SK-N-SH (cell line): ENCODE results near the gene NRG3. TPM values are rescaled to one million over a fixed set of nuclear protein-coding genes. Genes with fewer than 3 reads are reported as not detected.

Experiments used
- CTCF ChIA-PET: fragments of 300-600, 350-600 bp; formaldehyde crosslinking; extraction: SDS; loops from one replicate; lab custom pipeline; 2021; lab: Yijun Ruan, JAX
- POLR2A ChIA-PET: fragments of 350-600 bp; sonication (Branson Sonifier 250); formaldehyde crosslinking; extraction: SDS; loops from one replicate; lab custom pipeline; 2020; ENCODE audit warnings: antibody characterized with exemption, inconsistent platforms; lab: Yijun Ruan, JAX
- DNase-seq: peaks from one replicate; pipeline ENCODE4 v3.0.0; 2012
- H2AFZ ChIP-seq: fragments of 200-600 bp; sonication (generic); 2 replicates; pipeline ENCODE4 v1.8.1; 2016; ENCODE audit warnings: antibody characterized with exemption, mild to moderate bottlenecking, low read depth
- H3F3A ChIP-seq: fragments of 200-600 bp; sonication (generic); replicated peaks from 2 replicates; pipeline ENCODE3; 2016; ENCODE audit warnings: antibody characterized with exemption, mild to moderate bottlenecking; ENCODE audit not compliant: insufficient read depth
- H3K27ac ChIP-seq, 2 experiments: fragments of 200-500 bp in 1 of 2; fragments of 200-600 bp in 1 of 2; sonication (Bioruptor generic) in 1 of 2; sonication (generic), shearing (Covaris generic) in 1 of 2; 2 replicates each; pipeline versions ENCODE4 v1.5.1 to v1.6.1; 2014 to 2016; ENCODE audit warnings: low read depth in 2 of 2, inconsistent platforms in 1 of 2, low read length in 1 of 2, mild to moderate bottlenecking in 1 of 2, mixed read lengths in 1 of 2
- H3K27me3 ChIP-seq: fragments of 200-600 bp; sonication (generic), shearing (Covaris generic); 2 replicates; pipeline ENCODE4 v1.6.1; 2016; ENCODE audit warnings: mixed run types; ENCODE audit not compliant: insufficient read depth
- H3K36me3 ChIP-seq, 2 experiments: fragments of 200-500 bp in 1 of 2; fragments of 200-600 bp in 1 of 2; sonication (Bioruptor generic) in 1 of 2; sonication (generic) in 1 of 2; replicated peaks in 1 of 2; 2 replicates each; pipeline versions ENCODE3 to v1.5.1; 2014 to 2016; ENCODE audit warnings: low read length in 1 of 2, mild to moderate bottlenecking in 1 of 2; ENCODE audit not compliant: insufficient read depth in 2 of 2, control insufficient read depth in 1 of 2
- H3K4me1 ChIP-seq, 2 experiments: fragments of 200-500 bp in 1 of 2; fragments of 200-600 bp in 1 of 2; sonication (Bioruptor generic) in 1 of 2; sonication (generic), shearing (Covaris generic) in 1 of 2; 2 replicates each; pipeline versions ENCODE4 v1.5.1 to v1.6.1; 2014 to 2016; ENCODE audit warnings: low read depth in 1 of 2, low read length in 1 of 2, mixed run types in 1 of 2; ENCODE audit not compliant: insufficient read depth in 2 of 2, control insufficient read depth in 1 of 2
- H3K4me2 ChIP-seq: fragments of 200-600 bp; sonication (generic), shearing (Covaris generic); 2 replicates; pipeline ENCODE4 v1.6.1; 2017; ENCODE audit warnings: mixed run types
- H3K4me3 ChIP-seq, 2 experiments: fragments of 200-500 bp in 1 of 2; fragments of 200-600 bp in 1 of 2; sonication (Bioruptor generic) in 1 of 2; sonication (generic), shearing (Covaris generic) in 1 of 2; 2 replicates each; pipeline versions ENCODE4 v1.5.1 to v1.8.1; 2014 to 2016; ENCODE audit warnings: low read depth in 2 of 2, inconsistent platforms in 1 of 2, low read length in 1 of 2, mild to moderate bottlenecking in 1 of 2, mixed read lengths in 1 of 2, moderate library complexity in 1 of 2
- H3K79me2 ChIP-seq: fragments of 200-600 bp; sonication (generic); 2 replicates; pipeline ENCODE4 v1.8.1; 2017; ENCODE audit warnings: mild to moderate bottlenecking; ENCODE audit not compliant: insufficient read depth
- H3K9ac ChIP-seq: fragments of 200-600 bp; sonication (generic); 2 replicates; pipeline ENCODE4 v1.6.1; 2017; ENCODE audit warnings: mixed run types
- H3K9me2 ChIP-seq: fragments of 200-600 bp; sonication (generic); 2 replicates; pipeline ENCODE4 v1.6.1; 2017; ENCODE audit warnings: mixed run types
- H3K9me3 ChIP-seq: fragments of 200-600 bp; sonication (generic); 2 replicates; pipeline ENCODE4 v1.6.1; 2017; ENCODE audit warnings: mixed run types, mild to moderate bottlenecking, moderate library complexity
- H4K20me1 ChIP-seq: fragments of 200-600 bp; sonication (generic); 2 replicates; pipeline ENCODE4 v1.6.1; 2017; ENCODE audit warnings: mild to moderate bottlenecking, mixed run types; ENCODE audit not compliant: insufficient read depth
- CHD2 ChIP-seq: fragments of 150-350 bp; IDR thresholded peaks from 2 replicates; pipeline ENCODE4 v1.6.1; 2018; ENCODE audit warnings: low read length; ENCODE audit not compliant: partially characterized antibody
- EZH2phosphoT487 ChIP-seq: fragments of 200-600 bp; sonication (generic); IDR thresholded peaks from 2 replicates; pipeline ENCODE4 v1.6.1; 2017; ENCODE audit warnings: low read depth, mixed run types, mild to moderate bottlenecking, antibody characterized with exemption, moderate library complexity, borderline replicate concordance
- FOSL2 ChIP-seq: IDR thresholded peaks from 2 replicates; pipeline ENCODE4 v1.4.0; 2012; ENCODE audit warnings: low read depth, mild to moderate bottlenecking, moderate library complexity, borderline replicate concordance
- FOXM1 ChIP-seq: IDR thresholded peaks from 2 replicates; pipeline ENCODE4 v1.4.0; 2012; ENCODE audit warnings: low read depth, mild to moderate bottlenecking
- JUND ChIP-seq: IDR thresholded peaks from 2 replicates; pipeline ENCODE4 v1.4.0; 2012
- MEF2A ChIP-seq: IDR thresholded peaks from 2 replicates; pipeline ENCODE4 v1.4.0; 2012; ENCODE audit warnings: low read depth, borderline replicate concordance
- NRF1 ChIP-seq: IDR thresholded peaks from 2 replicates; pipeline ENCODE4 v1.6.1; 2012; ENCODE audit warnings: low read depth, mild to moderate bottlenecking, low read length
- RCOR1 ChIP-seq: fragments of 150-350 bp; IDR thresholded peaks from 2 replicates; pipeline ENCODE4 v1.6.1; 2017; ENCODE audit warnings: antibody characterized with exemption, low read length
- RFX5 ChIP-seq: IDR thresholded peaks from 2 replicates; pipeline ENCODE4 v1.6.1; 2012; ENCODE audit warnings: mild to moderate bottlenecking, improper control_type of control experiment, low read length
- SMC3 ChIP-seq: IDR thresholded peaks from 2 replicates; pipeline ENCODE4 v1.6.1; 2012; ENCODE audit warnings: low read depth, low read length, improper control_type of control experiment
- TEAD4 ChIP-seq: IDR thresholded peaks from 2 replicates; pipeline ENCODE4 v1.4.0; 2012; ENCODE audit warnings: mild to moderate bottlenecking, borderline replicate concordance; ENCODE audit not compliant: insufficient read depth
- WGBS: methylation state at CpG from one replicate; pipeline ENCODE4 v1.1.6; 2017; ENCODE audit warnings: low lambda C conversion rate; 5-methylcytosine and 5-hydroxymethylcytosine counted together
- polyA plus RNA-seq, 3 experiments: library from polyadenylated mRNA; depleted of rRNA; stranded (reverse); fragments of >200 nt; gene quantifications; 2 replicates each; pipeline ENCODE4 v1.2.3, GENCODE V29; 2012
- TF ChIP-seq, protein P1 (sequence below): IDR thresholded peaks from 2 replicates; pipeline ENCODE4 v1.4.0; 2012; ENCODE audit warnings: low read depth, borderline replicate concordance
- TF ChIP-seq, protein P2 (sequence below): fragments of 150-350 bp; IDR thresholded peaks from 2 replicates; pipeline ENCODE4 v1.6.1; 2016; ENCODE audit warnings: mild to moderate bottlenecking, low read depth, low read length
- TF ChIP-seq, protein P3 (sequence below): IDR thresholded peaks from 2 replicates; pipeline ENCODE4; 2012
- TF ChIP-seq, protein P4 (sequence below): fragments of 150-350 bp; IDR thresholded peaks from 2 replicates; pipeline ENCODE4 v1.6.1; 2017; ENCODE audit warnings: antibody characterized with exemption, low read length, low read depth, borderline replicate concordance

The NRG3 gene
- polyA plus RNA-seq, 1 of the 3 experiments (the other 2 are of a cell fraction), result 0.03 TPM

DNA sequence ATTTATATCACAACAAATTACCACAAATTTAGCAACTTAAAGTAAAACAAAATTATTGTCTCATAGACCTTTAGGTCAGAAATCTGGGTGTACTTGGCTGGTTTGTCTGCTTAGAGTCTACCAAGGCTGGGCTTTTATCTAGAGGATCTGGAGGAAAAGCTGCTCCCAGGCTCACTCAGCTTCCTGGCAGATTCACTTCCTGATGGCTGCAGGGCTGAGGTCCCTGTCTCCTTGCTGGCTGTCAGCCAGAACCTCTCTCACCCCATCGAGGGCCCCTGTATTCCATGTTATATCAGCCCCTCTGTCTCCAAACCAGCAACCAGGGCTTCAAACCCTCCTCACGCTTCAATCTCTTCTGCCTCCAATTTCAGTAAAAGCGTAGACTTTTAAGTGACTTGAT lies 734.9 kb downstream of the NRG3 start (continued):
- TF ChIP-seq, protein P1, sequence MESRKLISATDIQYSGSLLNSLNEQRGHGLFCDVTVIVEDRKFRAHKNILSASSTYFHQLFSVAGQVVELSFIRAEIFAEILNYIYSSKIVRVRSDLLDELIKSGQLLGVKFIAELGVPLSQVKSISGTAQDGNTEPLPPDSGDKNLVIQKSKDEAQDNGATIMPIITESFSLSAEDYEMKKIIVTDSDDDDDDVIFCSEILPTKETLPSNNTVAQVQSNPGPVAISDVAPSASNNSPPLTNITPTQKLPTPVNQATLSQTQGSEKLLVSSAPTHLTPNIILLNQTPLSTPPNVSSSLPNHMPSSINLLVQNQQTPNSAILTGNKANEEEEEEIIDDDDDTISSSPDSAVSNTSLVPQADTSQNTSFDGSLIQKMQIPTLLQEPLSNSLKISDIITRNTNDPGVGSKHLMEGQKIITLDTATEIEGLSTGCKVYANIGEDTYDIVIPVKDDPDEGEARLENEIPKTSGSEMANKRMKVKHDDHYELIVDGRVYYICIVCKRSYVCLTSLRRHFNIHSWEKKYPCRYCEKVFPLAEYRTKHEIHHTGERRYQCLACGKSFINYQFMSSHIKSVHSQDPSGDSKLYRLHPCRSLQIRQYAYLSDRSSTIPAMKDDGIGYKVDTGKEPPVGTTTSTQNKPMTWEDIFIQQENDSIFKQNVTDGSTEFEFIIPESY, result no peak
- TF ChIP-seq RFX5, result no peak

DNA sequence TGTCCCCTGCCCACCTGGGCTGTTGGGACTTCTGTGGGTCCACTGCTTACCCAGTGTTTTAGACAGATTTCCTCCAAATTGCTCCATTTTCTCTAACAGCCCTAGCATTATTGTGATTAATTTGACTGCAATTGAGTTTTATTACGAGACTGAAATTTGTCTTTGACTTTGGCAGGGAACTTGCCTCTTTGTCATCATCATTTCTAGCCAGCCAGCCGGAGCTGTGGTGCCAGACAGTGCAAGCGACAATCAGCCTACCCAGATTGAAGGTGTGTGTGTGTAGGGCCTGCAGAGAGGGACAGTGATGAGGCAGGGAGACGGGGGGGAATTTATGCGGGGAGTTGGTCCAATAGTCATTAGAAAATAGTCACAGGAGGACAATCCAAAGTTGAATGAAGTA lies 743.0 kb downstream of the NRG3 start:
- TF ChIP-seq, protein P2, sequence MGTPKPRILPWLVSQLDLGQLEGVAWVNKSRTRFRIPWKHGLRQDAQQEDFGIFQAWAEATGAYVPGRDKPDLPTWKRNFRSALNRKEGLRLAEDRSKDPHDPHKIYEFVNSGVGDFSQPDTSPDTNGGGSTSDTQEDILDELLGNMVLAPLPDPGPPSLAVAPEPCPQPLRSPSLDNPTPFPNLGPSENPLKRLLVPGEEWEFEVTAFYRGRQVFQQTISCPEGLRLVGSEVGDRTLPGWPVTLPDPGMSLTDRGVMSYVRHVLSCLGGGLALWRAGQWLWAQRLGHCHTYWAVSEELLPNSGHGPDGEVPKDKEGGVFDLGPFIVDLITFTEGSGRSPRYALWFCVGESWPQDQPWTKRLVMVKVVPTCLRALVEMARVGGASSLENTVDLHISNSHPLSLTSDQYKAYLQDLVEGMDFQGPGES, result no peak
- no peak for TF ChIP-seq NRF1
- no peaks in the 10 kb centered on the region for H3K9me2 ChIP-seq
- no peaks in the 10 kb centered on the region for H3K36me3 ChIP-seq
- H4K20me1 ChIP-seq, result no peaks in the 10 kb centered on the region
- no peak overlapping the region for H3K9ac ChIP-seq
- H2AFZ ChIP-seq, result no peak overlapping the region
- 70% methylated on average over 5 of the region's 5 CpGs for WGBS
- no peak overlapping the region for H3K27ac ChIP-seq
- CTCF ChIA-PET, result no interaction called here
- POLR2A ChIA-PET, result no interaction called here
- DNase-seq, result no peak
- no peaks in the 10 kb centered on the region; the same call in 1 of the 2 replicates for H3K9me3 ChIP-seq
- no peaks in the 10 kb centered on the region for H3K27me3 ChIP-seq
- no peak overlapping the region for H3K4me3 ChIP-seq
- no peak overlapping the region for H3K4me2 ChIP-seq
- H3K4me1 ChIP-seq, result no peaks in the 10 kb centered on the region; a peak in 1 of 4 replicates
- no peaks in the 10 kb centered on the region for H3F3A ChIP-seq
- no peaks in the 10 kb centered on the region for H3K79me2 ChIP-seq

DNA sequence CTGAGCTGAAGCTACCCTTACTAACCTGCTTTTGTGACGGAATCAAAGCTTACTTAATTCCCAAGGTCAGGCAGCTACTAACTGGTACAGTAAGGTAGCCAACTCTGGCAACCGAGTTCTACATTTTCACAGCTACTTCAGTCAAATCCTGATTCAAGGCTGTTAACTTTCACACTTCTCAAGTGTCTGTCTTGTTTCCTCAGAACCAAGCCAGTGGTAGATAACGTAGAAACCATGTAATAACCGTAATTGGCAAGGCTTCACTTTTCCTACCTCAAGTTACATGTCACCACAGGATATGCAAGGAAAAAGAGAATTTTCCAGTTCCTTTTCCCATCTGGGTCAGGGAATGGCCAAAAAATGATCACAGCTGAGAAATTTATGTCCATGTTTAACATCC lies 746.7 kb downstream of the NRG3 start:
- Histone ChIP-seq H3K4me1 (no peaks in the 10 kb centered on the region; a peak in 2 of 4 replicates), H3K9me2 (no peaks in the 10 kb centered on the region), H3K36me3 (no peaks in the 10 kb centered on the region), H3F3A (no peaks in the 10 kb centered on the region), H3K27ac (no peak overlapping the region), H3K4me2 (no peak overlapping the region), H3K79me2 (no peaks in the 10 kb centered on the region), H3K9me3 (no peaks in the 10 kb centered on the region), H3K9ac (no peak overlapping the region), H3K27me3 (no peaks in the 10 kb centered on the region), H3K4me3 (no peak overlapping the region), H2AFZ (no peak overlapping the region), H4K20me1 (no peaks in the 10 kb centered on the region)
- TF ChIP-seq, protein P3, sequence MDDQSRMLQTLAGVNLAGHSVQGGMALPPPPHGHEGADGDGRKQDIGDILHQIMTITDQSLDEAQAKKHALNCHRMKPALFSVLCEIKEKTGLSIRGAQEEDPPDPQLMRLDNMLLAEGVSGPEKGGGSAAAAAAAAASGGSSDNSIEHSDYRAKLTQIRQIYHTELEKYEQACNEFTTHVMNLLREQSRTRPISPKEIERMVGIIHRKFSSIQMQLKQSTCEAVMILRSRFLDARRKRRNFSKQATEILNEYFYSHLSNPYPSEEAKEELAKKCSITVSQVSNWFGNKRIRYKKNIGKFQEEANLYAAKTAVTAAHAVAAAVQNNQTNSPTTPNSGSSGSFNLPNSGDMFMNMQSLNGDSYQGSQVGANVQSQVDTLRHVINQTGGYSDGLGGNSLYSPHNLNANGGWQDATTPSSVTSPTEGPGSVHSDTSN, result no peak
- TF ChIP-seq JUND (no peak), TEAD4 (no peak), FOXM1 (no peak), MEF2A (no peak), EZH2phosphoT487 (no peak), RFX5 (no peak), CHD2 (no peak), RCOR1 (no peak), FOSL2 (no peak), SMC3 (no peak)
- TF ChIP-seq, protein P1, result no peak
- TF ChIP-seq, protein P4, sequence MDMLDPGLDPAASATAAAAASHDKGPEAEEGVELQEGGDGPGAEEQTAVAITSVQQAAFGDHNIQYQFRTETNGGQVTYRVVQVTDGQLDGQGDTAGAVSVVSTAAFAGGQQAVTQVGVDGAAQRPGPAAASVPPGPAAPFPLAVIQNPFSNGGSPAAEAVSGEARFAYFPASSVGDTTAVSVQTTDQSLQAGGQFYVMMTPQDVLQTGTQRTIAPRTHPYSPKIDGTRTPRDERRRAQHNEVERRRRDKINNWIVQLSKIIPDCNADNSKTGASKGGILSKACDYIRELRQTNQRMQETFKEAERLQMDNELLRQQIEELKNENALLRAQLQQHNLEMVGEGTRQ, result no peak
- ChIA-PET POLR2A (no interaction called here), CTCF (no interaction called here)
- 65% methylated on average over 4 of the region's 4 CpGs for WGBS
- no peak for DNase-seq
